H1 (cell line): ENCODE measurements around the gene STX12.

Source experiments
- CTCF ChIP-seq, 3 experiments: IDR thresholded peaks; 1 replicate in 2 of 3; 2 replicates in 1 of 3; pipeline versions ENCODE4 v1.5.1 to v1.6.1; 2011; ENCODE audit warnings: low read length in 3 of 3, mild to moderate bottlenecking in 3 of 3, inconsistent platforms in 2 of 3, low read depth in 1 of 3, moderate library complexity in 1 of 3; ENCODE audit not compliant: insufficient read depth in 1 of 3; ENCODE audit errors: control extremely low read depth in 1 of 3
- EGR1 ChIP-seq: IDR thresholded peaks from 2 replicates; pipeline ENCODE4 v1.6.1; 2011; ENCODE audit warnings: low read depth, low read length, borderline replicate concordance
- EZH2 ChIP-seq: fragments of 200-600 bp; sonication (generic); IDR thresholded peaks from 2 replicates; pipeline ENCODE4 v1.7.1; 2012; ENCODE audit warnings: low read depth, mild to moderate bottlenecking, moderate library complexity, low read length, inconsistent platforms; ENCODE audit not compliant: severe bottlenecking
- KDM1A ChIP-seq: fragments of 200-600, 300-600 bp; sonication (generic); IDR thresholded peaks from 2 replicates; pipeline ENCODE4 v1.7.1; 2016; ENCODE audit warnings: mild to moderate bottlenecking, low read length, borderline replicate concordance
- POLR2A ChIP-seq, 2 experiments: IDR thresholded peaks; 1 replicate in 1 of 2; 2 replicates in 1 of 2; pipeline ENCODE4 v1.6.1; 2011; ENCODE audit warnings: low read depth in 2 of 2, low read length in 2 of 2, mild to moderate bottlenecking in 2 of 2; ENCODE audit errors: control extremely low read depth in 1 of 2
- RAD21 ChIP-seq, 2 experiments: IDR thresholded peaks in 1 of 2; conservative IDR thresholded peaks in 1 of 2; 2 replicates each; pipeline ENCODE4 v1.6.1; 2011; ENCODE audit warnings: low read depth in 2 of 2, low read length in 2 of 2, improper control_type of control experiment in 1 of 2, inconsistent platforms in 1 of 2, mild to moderate bottlenecking in 1 of 2, moderate library complexity in 1 of 2
- RFX5 ChIP-seq: IDR thresholded peaks from 2 replicates; pipeline ENCODE4 v1.6.1; 2011; ENCODE audit warnings: low read depth, low read length, improper control_type of control experiment, borderline replicate concordance

- TF ChIP-seq EZH2 = no peak
- no peak for TF ChIP-seq POLR2A (IDR thresholded peaks at IDR 0.05; ENCODE audit: control extremely low read depth in 1 of 2, low read depth in 2 of 2, low read length in 2 of 2)
- no peak for TF ChIP-seq RAD21 (IDR thresholded peaks at IDR 0.05 in 1 of 2, conservative IDR thresholded peaks at IDR 0.05 in 1 of 2; ENCODE audit: low read depth in 2 of 2, low read length in 2 of 2)
- no peak for TF ChIP-seq KDM1A
- TF ChIP-seq RFX5 = no peak
- TF ChIP-seq EGR1 = no peak
- no peak for TF ChIP-seq CTCF (IDR thresholded peaks at IDR 0.05; ENCODE audit: control extremely low read depth in 1 of 3, insufficient read depth in 1 of 3, low read depth in 1 of 3, low read length in 3 of 3)
Measured at GRCh38 chr1:27809883-27810282, 36.9 kb downstream of the STX12 start.
